D341Med (cell line): ENCODE results near the gene FXYD3.

ENCODE experiments used
- DNase-seq: peaks from one replicate; pipeline ENCODE4 v3.0.0; 2012; ENCODE audit warnings: low spot score

The FXYD3 gene

DNA sequence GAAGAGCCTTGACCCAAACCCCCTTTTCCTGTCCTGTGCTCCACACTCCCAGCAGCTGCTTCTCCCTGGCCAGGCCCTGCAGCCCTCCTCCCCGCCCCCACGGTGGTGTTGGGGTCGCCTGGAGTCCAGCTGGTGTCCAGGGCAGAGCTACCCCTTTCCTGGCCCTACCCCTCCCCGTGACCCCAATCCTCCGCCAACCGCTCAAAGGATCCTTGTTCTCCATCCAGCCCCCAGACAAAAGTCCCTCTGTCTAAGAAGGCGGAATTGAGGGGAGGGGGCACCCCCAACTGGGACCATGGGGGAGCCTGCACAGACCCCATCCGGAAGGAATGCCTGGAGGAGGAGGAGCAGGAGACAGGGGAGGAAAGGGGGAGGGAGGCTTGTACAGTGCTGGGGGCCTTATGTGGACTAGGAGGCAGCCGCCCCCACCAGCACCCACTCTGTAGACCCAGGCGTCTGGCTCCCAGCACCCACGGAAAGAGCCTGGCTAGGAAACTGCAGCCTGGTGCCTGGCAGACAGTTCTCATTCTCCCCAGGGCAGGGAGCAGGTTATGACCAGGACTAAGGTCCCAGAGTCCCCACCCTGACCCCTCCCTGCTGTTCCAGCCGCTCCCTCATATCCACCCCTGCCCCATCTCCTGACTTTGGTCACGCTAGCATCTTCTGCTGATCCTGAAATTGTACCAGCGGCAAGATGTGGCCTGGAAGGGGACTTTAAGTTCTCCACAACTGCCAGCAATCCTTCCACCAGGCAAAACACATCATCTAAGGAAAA is at the start of gene FXYD3:
FXYD3 (plus strand) TSS at position 647 of the 775 bp plus-strand sequence. CDS start 3,554 bp downstream, outside the sequence.
- DNase-seq: no peak

- no peak for DNase-seq
Measured at GRCh38 chr19:35066121-35066520, 49.5 kb upstream of the FXYD3 start.

- DNase-seq: peak; percentile 85
Measured at GRCh38 chr19:35066691-35067563, 48.7 kb upstream of the FXYD3 start.

GRCh38 chr19:35068941-35069634 is 46.5 kb upstream of the FXYD3 start:
- no peak for DNase-seq

GRCh38 chr19:35069696-35070095 is 45.9 kb upstream of the FXYD3 start:
- DNase-seq: no peak

DNA sequence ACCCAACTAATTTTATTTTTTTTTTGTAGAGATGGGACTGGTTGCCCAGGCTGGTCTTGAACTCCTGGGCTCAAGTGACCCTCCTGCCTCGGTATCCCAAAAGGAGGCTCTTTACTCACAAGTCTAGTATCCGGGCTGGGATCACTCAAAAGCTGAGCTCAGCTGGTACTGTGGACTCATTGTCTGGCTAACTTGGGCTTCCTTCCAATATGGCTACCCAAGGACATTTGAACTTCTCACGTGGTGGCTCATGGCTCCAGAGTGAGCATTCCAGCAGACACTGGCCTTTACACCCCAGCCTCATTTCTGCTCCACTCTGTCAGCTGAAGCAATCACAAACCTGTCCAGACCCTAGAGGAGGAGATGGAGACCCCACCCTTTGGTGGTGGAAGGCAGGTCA is 45.2 kb upstream of the FXYD3 start:
- no peak for DNase-seq

- DNase-seq: no peak
Measured at GRCh38 chr19:35073516-35073915, 42.1 kb upstream of the FXYD3 start.

DNA sequence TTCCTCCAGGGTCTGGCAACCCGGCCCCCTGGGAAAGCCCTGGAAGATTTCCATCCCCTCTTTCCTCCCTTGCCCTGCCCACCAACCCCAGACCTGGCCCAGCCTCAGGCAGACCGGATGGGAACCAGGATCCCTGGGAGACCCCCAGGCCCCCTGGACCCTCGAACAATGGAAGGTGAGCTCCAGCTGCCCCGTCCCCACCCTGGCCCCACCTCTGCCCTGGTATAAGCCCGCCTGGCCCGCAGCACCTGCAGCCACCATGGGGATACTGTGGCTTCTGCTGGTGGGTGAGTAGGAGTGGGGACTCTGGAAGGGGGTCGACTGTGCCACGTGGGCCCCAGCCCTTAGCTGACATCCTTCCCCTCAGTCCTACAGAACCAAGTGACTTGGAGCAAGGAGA is 41.7 kb upstream of the FXYD3 start:
- no peak for DNase-seq

DNA sequence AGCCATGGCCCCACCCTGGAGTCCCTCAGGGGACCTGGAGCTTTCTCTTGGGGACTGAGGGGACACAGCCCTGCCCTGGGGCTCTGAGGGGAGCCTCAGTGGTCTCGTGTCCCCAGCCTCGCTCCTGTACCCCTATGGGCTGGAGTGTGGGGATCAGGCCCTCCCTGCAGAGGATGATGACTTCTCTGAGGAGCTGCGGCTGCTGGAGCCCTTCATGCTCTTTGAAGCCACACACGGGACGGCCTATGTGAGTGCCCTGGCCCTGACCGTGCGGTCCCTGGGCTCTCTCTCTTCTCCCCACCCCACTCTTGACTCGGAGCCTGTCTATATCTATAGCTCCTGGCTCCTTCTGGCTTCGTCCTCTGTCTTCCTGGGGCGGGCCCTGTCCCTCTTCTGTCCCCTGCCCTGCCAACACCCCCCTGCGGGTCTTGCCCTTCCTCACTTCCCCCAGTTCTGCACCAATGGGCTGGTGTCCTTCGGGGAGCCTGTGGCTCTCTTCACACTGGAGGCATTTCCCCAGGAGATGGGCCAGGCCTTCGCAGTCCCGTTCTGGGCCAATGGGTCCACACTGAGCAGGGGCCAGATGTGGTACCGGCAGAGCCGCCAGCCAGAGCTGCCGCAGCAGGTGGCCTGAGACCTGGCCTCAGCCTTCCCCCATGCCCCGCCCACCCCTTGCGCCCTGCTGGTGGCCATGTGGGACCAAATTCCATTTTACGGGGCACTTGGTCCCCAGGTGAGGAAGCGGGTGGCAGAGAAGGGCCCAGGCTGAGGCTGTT is 41.0 kb upstream of the FXYD3 start:
- DNase-seq: no peak

- no peak for DNase-seq
Measured at GRCh38 chr19:35075202-35076025, 40.2 kb upstream of the FXYD3 start.

DNA sequence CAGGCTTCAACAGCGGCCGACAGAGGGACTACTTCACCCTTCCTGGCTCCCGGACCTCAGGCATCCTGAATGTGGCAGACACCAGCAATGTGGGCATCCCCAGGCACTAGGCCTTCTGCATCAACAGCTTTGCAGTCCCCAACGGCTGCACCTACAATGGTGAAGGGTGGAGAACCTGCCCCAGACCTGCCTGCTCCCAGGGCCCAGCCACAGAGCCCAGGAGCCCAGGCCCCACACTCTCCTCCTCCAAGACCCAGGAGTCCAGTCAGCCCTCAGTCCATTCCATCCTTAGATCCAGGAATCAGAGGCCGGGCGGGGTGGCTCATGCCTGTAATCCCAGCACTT is 39.6 kb upstream of the FXYD3 start:
- DNase-seq: no peak

DNA sequence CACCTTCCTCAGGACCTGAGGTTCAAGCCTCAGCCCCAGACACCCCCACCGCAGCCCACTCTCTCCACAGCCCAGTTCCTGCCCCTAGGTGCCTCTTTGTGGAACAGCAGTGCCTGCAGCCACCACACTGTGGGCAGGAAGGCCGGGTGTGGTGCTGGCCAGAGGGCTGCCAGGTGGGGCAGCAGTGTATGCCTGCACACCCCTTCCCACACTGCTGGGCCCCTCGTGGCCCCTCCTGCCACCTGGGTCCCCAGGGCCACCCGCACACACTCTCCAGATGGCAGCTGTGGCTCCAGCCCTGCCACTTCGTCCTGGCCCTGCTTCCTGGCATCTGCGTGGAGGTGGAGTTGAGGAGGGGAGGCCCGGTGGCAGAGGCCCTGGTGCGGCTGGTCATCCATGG is 39.0 kb upstream of the FXYD3 start:
- no peak for DNase-seq

- no peak for DNase-seq
Measured at GRCh38 chr19:35077411-35078223, 38.0 kb upstream of the FXYD3 start.

DNA sequence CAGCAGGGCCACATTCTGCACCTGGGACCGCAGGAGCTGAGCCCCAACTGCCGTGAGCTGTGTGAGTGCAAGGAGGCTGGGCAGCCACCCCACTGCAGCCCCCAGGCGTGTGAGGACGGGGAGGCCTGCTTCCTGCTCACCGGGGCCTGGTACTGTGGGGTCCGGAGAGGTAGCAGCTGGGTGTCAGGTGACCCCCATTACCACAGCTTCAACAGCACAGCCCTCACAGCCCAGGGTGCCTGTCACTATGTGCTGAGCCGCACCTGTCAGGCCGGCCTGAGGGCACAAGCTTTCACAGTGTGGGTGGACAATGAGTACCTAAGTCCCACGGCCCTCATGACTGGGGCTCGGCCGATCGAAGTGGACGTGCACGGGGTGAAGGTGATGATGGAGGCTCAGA is 35.8 kb upstream of the FXYD3 start:
- no peak for DNase-seq

GRCh38 chr19:35080613-35081170 is 34.9 kb upstream of the FXYD3 start:
- no peak for DNase-seq

- no peak for DNase-seq
Measured at GRCh38 chr19:35081201-35081600, 34.4 kb upstream of the FXYD3 start.

GRCh38 chr19:35083691-35084508 is 31.7 kb upstream of the FXYD3 start:
- DNase-seq: no peak

- DNase-seq: no peak
Measured at GRCh38 chr19:35084509-35084762, 31.2 kb upstream of the FXYD3 start.

- DNase-seq: no peak
Measured at GRCh38 chr19:35085947-35086346, 29.7 kb upstream of the FXYD3 start.
